Ovary (tissue), 3 donors: ENCODE results near the gene AP3B1.

ENCODE experiments used
- CTCF ChIP-seq, 3 donors: fragments of 450-650 bp in 2 of 3; fragments of 200-600 bp in 1 of 3; IDR thresholded peaks; one replicate each; pipeline versions ENCODE4 v1.5.1 to v1.8.0; 2016 to 2022; ENCODE audit warnings: antibody characterized with exemption in 3 of 3, mild to moderate bottlenecking in 1 of 3
- EP300 ChIP-seq: sonication (generic); formaldehyde crosslinking; IDR thresholded peaks from one replicate; pipeline ENCODE4 v1.6.1; 2017; ENCODE audit warnings: antibody characterized with exemption
- donor health status: DM: no; HTN: no; CAD: no.

DNA sequence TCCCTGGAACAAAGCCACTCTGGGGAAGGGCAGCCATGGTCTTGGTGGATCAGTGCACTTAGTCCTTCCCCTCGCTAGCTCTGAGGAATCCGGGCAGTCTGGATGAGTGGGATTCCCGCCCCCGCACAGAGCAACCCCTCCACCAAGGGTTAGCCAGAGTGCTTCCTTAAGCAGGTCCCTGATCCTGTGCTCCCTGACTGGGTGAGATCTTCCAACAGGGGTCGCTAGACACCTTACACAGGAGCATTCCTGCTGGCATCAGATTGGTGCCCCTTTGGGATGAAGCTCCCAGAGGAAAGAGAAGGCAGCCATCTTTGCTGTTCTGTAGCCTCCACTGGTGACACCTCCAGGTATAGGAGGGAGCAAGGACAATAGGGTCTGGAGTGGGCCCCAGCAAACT is 228.8 kb downstream of the AP3B1 start:
- no peak for TF ChIP-seq CTCF (IDR thresholded peaks at IDR 0.05)
- TF ChIP-seq EP300, result no peak
